ENCODE results near the gene TNNI3. TPM values are rescaled to one million over a fixed set of nuclear protein-coding genes. Genes with fewer than 3 reads are reported as not detected.
A peak's percentile ranks its signal among the peaks of the same experiment; 100 is the strongest.

TNNI3 gene
- polyA plus RNA-seq, 1 experiment = 0.21 TPM

GRCh38 chr19:55169136-55169535 is 11.6 kb upstream of the TNNI3 start:
- Histone ChIP-seq H3K4me3 (ENCODE audit: low read depth, low read length) (no peak overlapping the region), H3K27ac (ENCODE audit: low read depth, low read length) (no peak overlapping the region), H3K27me3 (ENCODE audit: control insufficient read depth, insufficient read depth, low read length) (peaks cover 8% of the 10 kb centered on the region), H3K9me3 (ENCODE audit: control insufficient read depth, insufficient read depth, low read length) (no peaks in the 10 kb centered on the region; the same call in 1 of the 2 replicates)
- ChIA-PET POLR2A (no interaction called here), CTCF (interaction anchor here (0.6 kb wide), 1 partner anchor 20 kb away, joined by 4 read pairs; no protein-coding TSS in a partner anchor)
- TF ChIP-seq, protein P1, sequence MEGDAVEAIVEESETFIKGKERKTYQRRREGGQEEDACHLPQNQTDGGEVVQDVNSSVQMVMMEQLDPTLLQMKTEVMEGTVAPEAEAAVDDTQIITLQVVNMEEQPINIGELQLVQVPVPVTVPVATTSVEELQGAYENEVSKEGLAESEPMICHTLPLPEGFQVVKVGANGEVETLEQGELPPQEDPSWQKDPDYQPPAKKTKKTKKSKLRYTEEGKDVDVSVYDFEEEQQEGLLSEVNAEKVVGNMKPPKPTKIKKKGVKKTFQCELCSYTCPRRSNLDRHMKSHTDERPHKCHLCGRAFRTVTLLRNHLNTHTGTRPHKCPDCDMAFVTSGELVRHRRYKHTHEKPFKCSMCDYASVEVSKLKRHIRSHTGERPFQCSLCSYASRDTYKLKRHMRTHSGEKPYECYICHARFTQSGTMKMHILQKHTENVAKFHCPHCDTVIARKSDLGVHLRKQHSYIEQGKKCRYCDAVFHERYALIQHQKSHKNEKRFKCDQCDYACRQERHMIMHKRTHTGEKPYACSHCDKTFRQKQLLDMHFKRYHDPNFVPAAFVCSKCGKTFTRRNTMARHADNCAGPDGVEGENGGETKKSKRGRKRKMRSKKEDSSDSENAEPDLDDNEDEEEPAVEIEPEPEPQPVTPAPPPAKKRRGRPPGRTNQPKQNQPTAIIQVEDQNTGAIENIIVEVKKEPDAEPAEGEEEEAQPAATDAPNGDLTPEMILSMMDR (IDR thresholded peaks at IDR 0.05; ENCODE audit: low read depth, low read length) = no peak
- DNase-seq (ENCODE audit: low read depth, low spot score) = no peak

DNA sequence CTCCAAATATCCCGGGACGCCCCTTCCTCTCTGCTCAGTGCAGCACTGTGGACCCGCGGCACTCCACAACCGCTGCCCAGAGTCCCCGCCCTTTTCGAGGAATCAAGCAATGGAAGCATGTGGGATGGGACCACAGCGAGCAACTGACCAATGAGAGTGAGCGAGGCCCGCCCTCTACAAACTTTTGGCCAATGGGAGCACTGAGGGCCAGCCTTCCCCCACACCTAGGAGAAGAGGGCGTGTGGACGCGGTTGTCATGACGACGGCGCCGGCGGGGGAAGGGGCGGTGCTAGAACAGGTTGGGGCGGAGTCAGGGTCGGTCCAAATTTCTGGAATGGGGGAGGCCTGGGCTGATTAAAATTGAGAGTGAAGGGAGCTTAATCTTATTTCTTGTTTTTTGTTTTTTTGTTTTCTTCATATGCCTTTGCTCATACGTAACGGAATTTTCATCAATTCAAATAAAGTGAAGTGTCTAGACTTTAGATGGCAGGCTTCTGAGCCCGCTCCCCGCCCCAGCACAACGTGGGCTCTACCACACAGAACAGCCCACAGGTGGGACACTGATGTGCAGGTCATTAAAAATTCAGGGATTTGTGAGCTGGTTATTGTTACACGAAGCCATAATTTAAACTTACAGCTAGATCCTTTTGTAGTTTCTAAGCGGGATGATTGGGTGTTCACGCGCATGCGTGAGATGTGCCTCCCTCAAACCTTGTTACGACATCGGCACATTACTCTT is 9.2 kb upstream of the TNNI3 start, which contains the start of gene DNAAF3:
TSS of gene DNAAF3 (minus strand) at position 84 of the 739 bp plus-strand sequence. CDS start 200 bp downstream, outside the sequence.
- TF ChIP-seq, protein P1 (IDR thresholded peaks at IDR 0.05; ENCODE audit: low read depth, low read length) = no peak
- no peaks in the 10 kb centered on the region; the same call in 1 of the 2 replicates for H3K9me3 ChIP-seq (ENCODE audit: control insufficient read depth, insufficient read depth, low read length)
- H3K27me3 ChIP-seq (ENCODE audit: control insufficient read depth, insufficient read depth, low read length) = peaks cover 15% of the 10 kb centered on the region
- ChIA-PET POLR2A (interaction anchor here (1.5 kb wide), 1 partner anchor 93 kb away, joined by 3 read pairs; no protein-coding TSS in a partner anchor), CTCF (interaction anchor here (1.0 to 2.3 kb wide), 5 partner anchors 8 to 301 kb away, joined by 3 to 12 read pairs (median 4); partner anchors contain the start of gene PPP1R12C)
- H3K4me3 ChIP-seq (ENCODE audit: low read depth, low read length) = peak within 1 kb of the TSS; percentile 64
- DNase-seq (ENCODE audit: low read depth, low spot score) = peak; percentile 90
- no peak within 1 kb of the TSS for H3K27ac ChIP-seq (ENCODE audit: low read depth, low read length)

DNA sequence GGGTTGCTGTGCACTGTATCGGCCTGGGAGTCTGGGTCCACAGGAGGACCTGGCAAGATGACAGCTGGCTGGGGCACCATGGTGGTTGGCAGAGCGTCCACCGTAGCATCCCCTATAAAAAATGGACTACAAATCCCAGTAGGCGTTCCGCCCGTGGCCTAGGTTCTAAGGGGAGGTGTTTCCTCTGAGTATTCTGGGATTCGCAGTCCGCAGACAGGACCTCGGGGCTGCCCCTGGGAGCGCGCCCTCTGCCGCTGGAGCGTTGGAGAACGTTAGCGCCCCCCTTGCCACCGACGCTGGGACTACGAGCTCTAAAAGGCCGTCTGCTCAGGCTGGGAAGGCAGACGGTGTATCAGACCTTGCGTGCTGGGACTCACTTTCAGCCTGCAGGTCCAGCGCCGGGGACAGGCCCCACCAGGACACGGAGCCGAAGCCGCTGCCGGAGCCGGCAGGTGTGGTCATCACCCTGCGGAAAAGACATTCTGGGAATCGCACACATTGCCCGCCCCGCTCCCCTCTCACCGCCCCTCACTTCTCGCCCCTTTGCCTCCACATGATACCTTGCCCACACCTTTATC is 8.5 kb upstream of the TNNI3 start:
- peak overlapping the region; percentile 64 for H3K4me3 ChIP-seq (ENCODE audit: low read depth, low read length)
- TF ChIP-seq, protein P1 (IDR thresholded peaks at IDR 0.05; ENCODE audit: low read depth, low read length) = peak; percentile 62
- peaks cover 17% of the 10 kb centered on the region for H3K27me3 ChIP-seq (ENCODE audit: control insufficient read depth, insufficient read depth, low read length)
- H3K27ac ChIP-seq (ENCODE audit: low read depth, low read length) = no peak overlapping the region
- ChIA-PET CTCF (interaction anchor here (1.0 to 2.3 kb wide), 5 partner anchors 9 to 302 kb away, joined by 3 to 12 read pairs (median 4); partner anchors contain the start of gene PPP1R12C), POLR2A (interaction anchor here (0.5 to 1.5 kb wide), 2 partner anchors 93 to 227 kb away, joined by 3 read pairs; no protein-coding TSS in a partner anchor)
- DNase-seq (ENCODE audit: low read depth, low spot score) = no peak
- H3K9me3 ChIP-seq (ENCODE audit: control insufficient read depth, insufficient read depth, low read length) = no peaks in the 10 kb centered on the region; the same call in 1 of the 2 replicates

DNA sequence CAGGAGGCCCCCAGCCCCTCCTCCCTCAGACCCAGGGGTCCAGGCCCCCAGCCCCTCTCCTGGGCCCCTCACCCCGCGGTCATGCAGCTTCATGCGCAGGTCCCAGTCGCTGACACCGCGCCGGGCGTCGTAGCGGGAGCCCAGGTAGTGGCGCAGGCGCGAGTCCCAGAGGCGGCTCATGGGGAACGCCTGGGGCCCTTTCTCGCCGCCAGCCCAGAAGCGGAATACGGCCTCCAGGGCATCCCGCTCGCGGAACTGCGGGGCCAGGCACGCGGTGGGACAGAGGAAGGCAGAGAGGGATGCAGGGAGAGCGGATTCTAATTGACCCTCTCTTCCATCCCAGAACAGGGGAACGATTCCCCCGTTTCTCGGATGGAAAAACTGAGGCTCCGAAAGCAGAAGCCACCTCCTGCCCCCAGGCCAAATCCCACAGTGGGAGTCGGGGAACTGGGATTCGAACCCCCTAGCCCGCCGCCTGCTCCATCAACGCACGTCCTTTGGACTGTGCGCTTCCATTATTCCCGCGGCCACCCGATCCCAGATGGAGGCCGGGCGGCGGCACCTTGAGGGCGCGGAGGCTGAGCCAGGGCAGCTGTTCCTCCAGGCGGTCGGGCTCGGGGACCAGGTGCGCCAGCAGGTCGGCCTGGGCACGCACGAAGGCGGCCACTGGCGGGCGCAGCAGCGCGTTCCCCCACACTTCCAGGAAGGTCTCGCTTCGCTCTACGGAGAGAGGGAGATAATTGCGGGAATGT is 4.2 kb upstream of the TNNI3 start:
- no peak overlapping the region for H3K27ac ChIP-seq (ENCODE audit: low read depth, low read length)
- ChIA-PET CTCF (no interaction called here), POLR2A (no interaction called here)
- TF ChIP-seq, protein P1 (IDR thresholded peaks at IDR 0.05; ENCODE audit: low read depth, low read length) = no peak
- no peak overlapping the region for H3K4me3 ChIP-seq (ENCODE audit: low read depth, low read length)
- no peak for DNase-seq (ENCODE audit: low read depth, low spot score)
- peaks cover 10% of the 10 kb centered on the region; the same call in 1 of the 2 replicates for H3K9me3 ChIP-seq (ENCODE audit: control insufficient read depth, insufficient read depth, low read length)
- peaks cover 28% of the 10 kb centered on the region for H3K27me3 ChIP-seq (ENCODE audit: control insufficient read depth, insufficient read depth, low read length)

All from AG04450 (cell line).